AG10803 (cell line): ENCODE data around the gene JPH2.

Source experiments
- DNase-seq: peaks from one replicate; pipeline ENCODE4 v3.0.0; 2010; ENCODE audit warnings: low read depth
- H3K4me3 ChIP-seq: 2 replicates; pipeline ENCODE4 v1.5.1; 2011; ENCODE audit warnings: mild to moderate bottlenecking, low read length, control low read depth
- TF ChIP-seq, protein P1 (sequence below): conservative IDR thresholded peaks from 2 replicates; pipeline ENCODE4 v1.5.1; 2011; ENCODE audit warnings: mild to moderate bottlenecking, low read length, control low read depth, inconsistent platforms

Gene JPH2

GRCh38 chr20:44160133-44160532, 26.9 kb downstream of the JPH2 start:
- TF ChIP-seq, protein P1, sequence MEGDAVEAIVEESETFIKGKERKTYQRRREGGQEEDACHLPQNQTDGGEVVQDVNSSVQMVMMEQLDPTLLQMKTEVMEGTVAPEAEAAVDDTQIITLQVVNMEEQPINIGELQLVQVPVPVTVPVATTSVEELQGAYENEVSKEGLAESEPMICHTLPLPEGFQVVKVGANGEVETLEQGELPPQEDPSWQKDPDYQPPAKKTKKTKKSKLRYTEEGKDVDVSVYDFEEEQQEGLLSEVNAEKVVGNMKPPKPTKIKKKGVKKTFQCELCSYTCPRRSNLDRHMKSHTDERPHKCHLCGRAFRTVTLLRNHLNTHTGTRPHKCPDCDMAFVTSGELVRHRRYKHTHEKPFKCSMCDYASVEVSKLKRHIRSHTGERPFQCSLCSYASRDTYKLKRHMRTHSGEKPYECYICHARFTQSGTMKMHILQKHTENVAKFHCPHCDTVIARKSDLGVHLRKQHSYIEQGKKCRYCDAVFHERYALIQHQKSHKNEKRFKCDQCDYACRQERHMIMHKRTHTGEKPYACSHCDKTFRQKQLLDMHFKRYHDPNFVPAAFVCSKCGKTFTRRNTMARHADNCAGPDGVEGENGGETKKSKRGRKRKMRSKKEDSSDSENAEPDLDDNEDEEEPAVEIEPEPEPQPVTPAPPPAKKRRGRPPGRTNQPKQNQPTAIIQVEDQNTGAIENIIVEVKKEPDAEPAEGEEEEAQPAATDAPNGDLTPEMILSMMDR, result no peak

GRCh38 chr20:44159711-44160110, 27.3 kb downstream of the JPH2 start:
- no peak for DNase-seq
- TF ChIP-seq, protein P1, result no peak
- no peak overlapping the region for H3K4me3 ChIP-seq

More at GRCh38 chr20:44160133-44160532, 26.9 kb downstream of the JPH2 start:
- H3K4me3 ChIP-seq, result no peak overlapping the region
- no peak for DNase-seq

- TF ChIP-seq, protein P1, result no peak
- DNase-seq, result no peak
- H3K4me3 ChIP-seq, result no peak overlapping the region
Measured at GRCh38 chr20:44159125-44159524, 27.9 kb downstream of the JPH2 start.

DNA sequence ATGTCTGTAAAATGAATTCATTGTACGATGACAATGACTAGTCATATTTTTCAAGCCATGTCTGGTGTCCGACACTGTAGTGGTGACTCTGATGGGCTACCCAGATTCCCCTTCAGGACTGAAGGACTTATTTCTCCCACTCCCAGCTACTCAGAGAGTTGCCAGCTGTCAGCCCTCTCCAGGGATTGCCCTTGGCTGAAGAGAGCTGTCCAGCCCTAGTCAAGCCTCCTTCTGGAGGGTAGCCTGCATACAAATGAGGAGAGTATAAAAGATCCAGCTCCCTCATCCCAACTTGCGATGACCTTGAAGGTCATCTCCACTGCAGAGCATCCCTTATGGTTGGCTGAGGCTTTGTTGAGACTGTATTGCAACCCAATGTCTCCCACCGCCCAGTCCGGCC, 29.9 kb downstream of the JPH2 start:
- TF ChIP-seq, protein P1, result no peak
- no peak for DNase-seq

GRCh38 chr20:44154521-44155001, 32.4 kb downstream of the JPH2 start:
- DNase-seq, result peak; percentile 74
- H3K4me3 ChIP-seq, result no peak overlapping the region
- TF ChIP-seq, protein P1, result peak; percentile 37

More for the DNA sequence above, 29.9 kb downstream of the JPH2 start:
- no peak overlapping the region for H3K4me3 ChIP-seq

GRCh38 chr20:44153636-44154043, 33.3 kb downstream of the JPH2 start:
- H3K4me3 ChIP-seq, result no peak overlapping the region
- DNase-seq, result peak; percentile 76
- TF ChIP-seq, protein P1, result no peak

DNA sequence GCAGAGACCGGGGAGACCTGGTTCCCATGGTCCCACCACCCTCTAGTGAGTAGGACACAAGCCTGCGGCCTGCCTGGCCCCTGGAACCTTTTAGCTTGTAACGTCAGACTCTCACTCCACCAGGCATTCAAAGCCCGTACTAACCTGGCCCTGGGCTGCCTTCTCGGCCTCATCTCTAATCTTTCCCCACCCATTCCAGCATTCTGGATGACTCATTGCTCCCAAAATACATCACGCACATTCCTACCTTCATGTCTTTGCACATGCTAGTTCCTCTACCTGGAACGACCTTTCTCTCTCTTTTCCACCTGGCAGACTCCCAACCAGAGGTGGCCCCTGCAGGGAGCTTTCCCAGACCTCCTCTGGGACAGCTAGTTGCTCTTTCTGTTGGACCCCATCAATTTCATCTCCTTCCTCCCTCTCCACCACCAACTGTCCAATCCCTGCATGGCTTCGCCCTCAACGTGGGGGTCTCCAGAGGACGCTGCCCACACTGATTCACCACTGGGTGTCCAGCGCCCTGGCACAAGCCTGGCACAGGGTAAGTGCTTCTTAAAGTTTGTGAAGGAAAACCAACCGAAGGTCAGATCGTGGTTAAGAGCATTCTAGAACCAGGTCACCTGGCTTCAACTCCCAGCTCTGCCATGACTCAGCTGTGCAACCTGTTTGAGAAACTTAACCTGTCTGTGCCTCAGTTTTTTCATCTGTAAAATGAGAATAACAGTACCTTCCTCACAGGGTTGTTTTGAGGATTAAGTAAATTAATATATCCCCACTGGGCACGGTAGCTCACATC, 35.2 kb downstream of the JPH2 start:
- TF ChIP-seq, protein P1, result no peak
- no peak for DNase-seq
- H3K4me3 ChIP-seq, result no peak overlapping the region
